Upper lobe of right lung (tissue), 1 donor: Measurements from ENCODE around the gene SLBP. TPM values are rescaled to one million over a fixed set of nuclear protein-coding genes. Genes with fewer than 3 reads are reported as not detected.
A peak's percentile ranks its signal among the peaks of the same experiment; 100 is the strongest.
"Not testable (repeated sequence)": the region's sequence is repeated elsewhere in the genome, so short reads cannot be mapped to it uniquely, and the experiment has no call there.

ENCODE experiments used
- ATAC-seq: fragments of 200-7000 bp; cut with Tn5 transposase; one replicate; pipeline ENCODE4 v1.9.1; 2020; ENCODE audit warnings: mild to moderate bottlenecking, moderate library complexity
- DNase-seq: peaks from one replicate; pipeline ENCODE4 v3.0.0-alpha.2; 2020
- H3K27ac ChIP-seq: fragments of 200-600 bp; one replicate; pipeline ENCODE4 v1.8.0; 2022
- H3K27me3 ChIP-seq: fragments of 200-600 bp; one replicate; pipeline ENCODE4 v1.8.0; 2022; ENCODE audit warnings: mild to moderate bottlenecking
- H3K36me3 ChIP-seq: fragments of 200-600 bp; one replicate; pipeline ENCODE4 v1.8.0; 2022
- H3K4me1 ChIP-seq: fragments of 200-600 bp; one replicate; pipeline ENCODE4 v1.8.0; 2022
- H3K4me3 ChIP-seq: fragments of 200-600 bp; one replicate; pipeline ENCODE4 v1.8.0; 2022; ENCODE audit warnings: mild to moderate bottlenecking
- H3K9me3 ChIP-seq: fragments of 200-600 bp; one replicate; pipeline ENCODE4 v1.8.0; 2022
- CTCF ChIP-seq: fragments of 200-600 bp; IDR thresholded peaks from one replicate; pipeline ENCODE4 v1.8.0; 2022; ENCODE audit warnings: antibody characterized with exemption
- intact Hi-C: fragments of 100-400 bp; cut with DNase I; formaldehyde crosslinking; loops from one replicate; pipeline ENCODE4 v1.11.0; 2022
- total RNA-seq: library from RNA; stranded (reverse); fragmentation: NEBNext Ultra II Directional; extraction: Animal tissue kit (Norgen Biotek cat#: 25700); gene quantifications from one replicate; pipeline ENCODE4 v1.2.1, GENCODE V29; 2021
- donor health status: DM: no; HTN: yes; CAD: no; lungs with severe emphysema.

Gene SLBP
- total RNA-seq, 1 donor from 2014 or later, result 32.8 TPM

GRCh38 chr4:1676605-1677525, 35.3 kb downstream of the SLBP start:
- TF ChIP-seq CTCF, result no peak
- ATAC-seq (no peak), DNase-seq (no peak)
- H3K4me1 ChIP-seq, result no peaks in the 10 kb centered on the region
- no peaks in the 10 kb centered on the region for H3K9me3 ChIP-seq
- intact Hi-C loops, result no loop called here
- H3K27me3 ChIP-seq, result no peaks in the 10 kb centered on the region
- H3K4me3 ChIP-seq, result no peak overlapping the region
- no peaks in the 10 kb centered on the region for H3K36me3 ChIP-seq
- no peak overlapping the region for H3K27ac ChIP-seq

GRCh38 chr4:1675802-1676137, 36.3 kb downstream of the SLBP start:
- DNase-seq (no peak), ATAC-seq (no peak)
- H3K9me3 ChIP-seq, result no peaks in the 10 kb centered on the region
- no peaks in the 10 kb centered on the region for H3K36me3 ChIP-seq
- no peaks in the 10 kb centered on the region for H3K4me1 ChIP-seq
- no peak overlapping the region for H3K27ac ChIP-seq
- no peak overlapping the region for H3K4me3 ChIP-seq
- no peaks in the 10 kb centered on the region for H3K27me3 ChIP-seq
- no peak for TF ChIP-seq CTCF
- intact Hi-C loops, result no loop called here

GRCh38 chr4:1675136-1675801, 36.9 kb downstream of the SLBP start:
- Histone ChIP-seq H3K36me3 (no peaks in the 10 kb centered on the region), H3K9me3 (no peaks in the 10 kb centered on the region), H3K4me3 (no peak overlapping the region), H3K4me1 (no peaks in the 10 kb centered on the region), H3K27ac (no peak overlapping the region), H3K27me3 (no peaks in the 10 kb centered on the region)
- no peak for TF ChIP-seq CTCF
- DNase-seq (no peak), ATAC-seq (peak; percentile 16)
- intact Hi-C loops, result no loop called here

- Histone ChIP-seq H3K36me3 (no peaks in the 10 kb centered on the region), H3K9me3 (no peaks in the 10 kb centered on the region)
Observed at GRCh38 chr4:1674682-1675081, 37.4 kb downstream of the SLBP start.

GRCh38 chr4:1673671-1674070, 38.4 kb downstream of the SLBP start:
- no peak overlapping the region for H3K4me3 ChIP-seq
- no peak for ATAC-seq
- no peak for DNase-seq
- H3K27ac ChIP-seq, result no peak overlapping the region
- H3K9me3 ChIP-seq, result no peaks in the 10 kb centered on the region
- H3K4me1 ChIP-seq, result no peaks in the 10 kb centered on the region
- intact Hi-C loops, result no loop called here
- H3K27me3 ChIP-seq, result no peaks in the 10 kb centered on the region
- no peaks in the 10 kb centered on the region for H3K36me3 ChIP-seq
- no peak for TF ChIP-seq CTCF

More at GRCh38 chr4:1674682-1675081, 37.4 kb downstream of the SLBP start:
- no peaks in the 10 kb centered on the region for H3K4me1 ChIP-seq
- no peaks in the 10 kb centered on the region for H3K27me3 ChIP-seq
- H3K27ac ChIP-seq, result no peak overlapping the region
- TF ChIP-seq CTCF, result no peak
- intact Hi-C loops, result no loop called here
- no peak overlapping the region for H3K4me3 ChIP-seq
- DNase-seq (no peak), ATAC-seq (no peak)

GRCh38 chr4:1671011-1671410, 41.1 kb downstream of the SLBP start:
- intact Hi-C loops, H3K27ac ChIP-seq, H3K4me1 ChIP-seq, ATAC-seq, DNase-seq, H3K9me3 ChIP-seq, H3K36me3 ChIP-seq, H3K4me3 ChIP-seq, H3K27me3 ChIP-seq: not testable (repeated sequence)
